HCT116 (cell line): ENCODE measurements around the gene TOR4A. TPM values are rescaled to one million over a fixed set of nuclear protein-coding genes. Genes with fewer than 3 reads are reported as not detected.

Experiments used
- ATAC-seq: fragments of 200-7000 bp; cut with Tn5 transposase; 2 replicates; pipeline ENCODE4 v1.9.1; 2020; ENCODE audit warnings: mild to moderate bottlenecking, moderate library complexity
- BruUV-seq: library from RNA; stranded (reverse); fragments of 400-500 nt; replicated peaks from 2 replicates; lab custom pipeline; 2021; lab: Mats Ljungman, UMichigan
- CTCF ChIA-PET: fragments of 300-600 bp; sonication (Branson Sonifier 250); formaldehyde crosslinking; loops from one replicate; lab custom pipeline; 2021; ENCODE audit warnings: antibody characterized with exemption; lab: Charles Lee
- POLR2A ChIA-PET: fragments of 300-600, 350-600 bp; sonication (Branson Sonifier 250); formaldehyde crosslinking; loops from one replicate; lab custom pipeline; 2021; ENCODE audit warnings: antibody characterized with exemption; lab: Charles Lee
- RAD21 ChIA-PET, 2 experiments: fragments of 300-600 bp; sonication (Branson Sonifier 250); formaldehyde crosslinking; loops; one replicate each; lab custom pipeline; 2023; ENCODE audit warnings: low total read pairs in 2 of 2; ENCODE audit not compliant: uncharacterized antibody in 2 of 2, unreplicated experiment in 2 of 2, low non-redundant PET in 1 of 2; lab: Charles Lee
- DNase-seq: peaks from one replicate; pipeline ENCODE4 v3.0.0-alpha.2; 2010; ENCODE audit warnings: low read depth, low spot score
- H2AFZ ChIP-seq: fragments of 200-600 bp; shearing (Covaris generic), sonication (generic); 2 replicates; pipeline ENCODE4 v1.6.1; 2017; ENCODE audit warnings: low read depth, mixed run types, mixed read lengths, antibody characterized with exemption, low read length; ENCODE audit not compliant: poor library complexity, severe bottlenecking
- H3K27ac ChIP-seq: 2 replicates; pipeline ENCODE4 v1.5.1; 2012; ENCODE audit warnings: low read depth, low read length
- H3K27me3 ChIP-seq: fragments of 200-600 bp; sonication (generic); 2 replicates; pipeline ENCODE4 v1.6.1; 2016; ENCODE audit warnings: mixed run types, low read length, mixed read lengths; ENCODE audit not compliant: insufficient read depth
- H3K36me3 ChIP-seq, 2 experiments: fragments of 200-500 bp in 1 of 2; fragments of 200-600 bp in 1 of 2; sonication (Bioruptor generic) in 1 of 2; sonication (generic) in 1 of 2; 2 replicates each; pipeline versions ENCODE4 v1.5.1 to v1.6.1; 2014 to 2016; ENCODE audit warnings: low read length in 2 of 2, inconsistent platforms in 1 of 2, mixed read lengths in 1 of 2, mixed run types in 1 of 2; ENCODE audit not compliant: insufficient read depth in 2 of 2, control insufficient read depth in 1 of 2
- H3K4me1 ChIP-seq, 2 experiments: fragments of 200-600 bp in 1 of 2; sonication (generic) in 1 of 2; 2 replicates each; pipeline versions ENCODE4 v1.5.1 to v1.6.1; 2012 to 2017; ENCODE audit warnings: low read length in 2 of 2, inconsistent platforms in 1 of 2, mild to moderate bottlenecking in 1 of 2, mixed read lengths in 1 of 2, mixed run types in 1 of 2, moderate library complexity in 1 of 2; ENCODE audit not compliant: insufficient read depth in 2 of 2, control insufficient read depth in 1 of 2
- H3K4me2 ChIP-seq: fragments of 200-600 bp; sonication (generic); 2 replicates; pipeline ENCODE4 v1.6.1; 2017; ENCODE audit warnings: mixed run types, low read length, mixed read lengths
- H3K4me3 ChIP-seq, 2 experiments: fragments of 200-600 bp in 1 of 2; sonication (generic) in 1 of 2; replicated peaks in 1 of 2; 2 replicates each; pipeline ENCODE4 v1.5.1; 2011 to 2016; ENCODE audit warnings: low read length in 2 of 2, control low read depth in 1 of 2, low read depth in 1 of 2, mild to moderate bottlenecking in 1 of 2, mixed read lengths in 1 of 2, mixed run types in 1 of 2
- H3K79me2 ChIP-seq: fragments of 200-600 bp; sonication (generic); 2 replicates; pipeline ENCODE4 v1.6.1; 2017; ENCODE audit warnings: mild to moderate bottlenecking, mixed run types, low read length, moderate library complexity, mixed read lengths; ENCODE audit not compliant: insufficient read depth
- H3K9ac ChIP-seq: fragments of 200-600 bp; sonication (generic); 2 replicates; pipeline ENCODE4 v1.6.1; 2016; ENCODE audit warnings: low read length, mixed read lengths
- H3K9me2 ChIP-seq: fragments of 200-600 bp; sonication (generic), shearing (Covaris generic); 2 replicates; pipeline ENCODE4 v1.6.1; 2017; ENCODE audit warnings: mixed run types, mild to moderate bottlenecking, moderate library complexity; ENCODE audit not compliant: insufficient read depth
- H3K9me3 ChIP-seq, 2 experiments: fragments of 200-500 bp in 1 of 2; fragments of 200-600 bp in 1 of 2; sonication (Bioruptor generic) in 1 of 2; sonication (generic) in 1 of 2; 2 replicates each; pipeline ENCODE4 v1.6.1; 2014 to 2017; ENCODE audit warnings: low read length in 2 of 2, mixed read lengths in 2 of 2, inconsistent platforms in 1 of 2, low read depth in 1 of 2, mild to moderate bottlenecking in 1 of 2, mixed run types in 1 of 2, moderate library complexity in 1 of 2; ENCODE audit not compliant: control insufficient read depth in 1 of 2, insufficient read depth in 1 of 2
- H4K20me1 ChIP-seq: fragments of 200-600 bp; sonication (generic), shearing (Covaris generic); 2 replicates; pipeline ENCODE4 v1.6.1; 2017; ENCODE audit warnings: mixed run types, mild to moderate bottlenecking, moderate library complexity; ENCODE audit not compliant: insufficient read depth
- EZH2 ChIP-seq: fragments of 200-600 bp; sonication (generic); IDR thresholded peaks from 2 replicates; pipeline ENCODE4 v1.6.1; 2017; ENCODE audit warnings: antibody characterized with exemption, mixed run types
- POLR2A ChIP-seq: IDR thresholded peaks from 2 replicates; pipeline ENCODE4 v1.7.0; 2011; ENCODE audit warnings: borderline replicate concordance; ENCODE audit not compliant: insufficient read depth, insufficient read length; ENCODE audit errors: extremely low read depth
- POLR2AphosphoS5 ChIP-seq: IDR thresholded peaks from 2 replicates; pipeline ENCODE4 v1.6.1; 2011; ENCODE audit warnings: mild to moderate bottlenecking, low read depth, low read length, moderate library complexity
- ZFX ChIP-seq: fragments of 450-650 bp; IDR thresholded peaks from 2 replicates; pipeline ENCODE4 v1.6.1; 2017
- intact Hi-C: fragments of 100-400 bp; cut with micrococcal nuclease; formaldehyde crosslinking; loops from 2 replicates; pipeline ENCODE4 v1.10.0; 2022
- total RNA-seq: library from RNA; stranded (reverse); gene quantifications from one replicate; pipeline ENCODE4 v1.2.1, GENCODE V29; 2021; ENCODE audit not compliant: unreplicated experiment

TOR4A gene
- total RNA-seq, 1 experiment from 2014 or later = 34.0 TPM

DNA sequence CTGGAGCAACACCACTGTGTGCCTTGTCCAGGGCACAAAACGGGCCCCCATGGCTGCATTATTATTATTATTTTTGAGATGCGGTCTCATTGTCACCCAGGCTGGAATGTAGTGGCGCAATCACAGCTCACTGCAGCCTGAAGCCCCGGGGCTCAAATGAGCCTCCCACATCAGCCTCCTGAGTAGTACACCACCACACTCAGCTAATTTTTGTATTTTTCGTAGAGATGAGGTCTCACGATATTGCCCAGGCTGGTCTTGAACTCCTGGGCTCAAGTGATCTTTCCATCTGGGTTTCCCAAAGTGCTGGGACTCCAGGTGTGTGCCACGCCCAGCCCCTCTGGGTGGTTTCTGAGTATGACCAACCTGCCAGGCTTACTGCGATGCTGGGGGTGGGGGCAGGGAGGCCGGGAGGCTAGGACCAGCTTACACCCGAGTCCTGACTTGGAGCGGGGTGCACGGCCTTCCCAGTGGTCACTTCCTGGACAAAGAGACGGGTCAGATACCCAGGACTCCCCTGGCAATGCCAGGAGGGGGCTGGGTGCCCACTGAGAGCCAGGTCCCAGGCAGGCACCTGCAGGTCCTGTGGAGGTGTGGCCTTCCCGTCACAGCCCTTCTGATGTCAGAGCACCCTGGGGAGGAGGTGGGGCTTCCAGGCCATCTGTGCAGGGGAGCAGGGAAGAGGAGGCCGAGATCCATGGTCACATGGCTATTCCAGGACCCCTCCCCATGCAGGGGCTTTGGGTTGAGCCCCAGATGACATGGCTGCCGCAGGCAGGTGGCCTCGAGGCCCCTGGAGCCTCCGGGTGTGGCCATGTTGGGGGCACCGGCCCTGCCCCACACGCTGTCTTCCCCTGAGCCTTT is 32.9 kb downstream of the TOR4A start:
- RAD21 ChIA-PET = no interaction called here
- ATAC-seq (peak; percentile 66), DNase-seq (no peak)
- no peaks in the 10 kb centered on the region for H3K36me3 ChIP-seq
- peaks cover 26 to 50% of the 10 kb centered on the region in 2 experiments for H3K4me1 ChIP-seq
- TF ChIP-seq EZH2 (no peak), POLR2AphosphoS5 (peak; percentile 8; the same call in 1 of the 2 replicates)
- no peaks in the 10 kb centered on the region for H3K9me3 ChIP-seq
- no peaks in the 10 kb centered on the region for H4K20me1 ChIP-seq
- intact Hi-C loops = no loop called here
- H3K27me3 ChIP-seq = no peaks in the 10 kb centered on the region
- BruUV-seq = no TSS peak
- H3K9ac ChIP-seq = peak overlapping the region; percentile 64; the same call in 1 of the 2 replicates
- CTCF ChIA-PET = interaction anchor here (1.5 to 2.2 kb wide), 2 partner anchors 9 to 23 kb away, joined by 4 to 9 read pairs; partner anchors contain the start of gene NRARP
- no peak overlapping the region for H3K4me3 ChIP-seq
- no peaks in the 10 kb centered on the region for H3K79me2 ChIP-seq
- H2AFZ ChIP-seq = no peak overlapping the region
- peak overlapping the region; percentile 83 for H3K27ac ChIP-seq
- POLR2A ChIA-PET = interaction anchor here (3.8 kb wide), 1 partner anchor 9 kb away, joined by 24 read pairs; the partner anchor contains the start of gene NRARP
- no peaks in the 10 kb centered on the region for H3K9me2 ChIP-seq
- H3K4me2 ChIP-seq = peak overlapping the region; percentile 76

DNA sequence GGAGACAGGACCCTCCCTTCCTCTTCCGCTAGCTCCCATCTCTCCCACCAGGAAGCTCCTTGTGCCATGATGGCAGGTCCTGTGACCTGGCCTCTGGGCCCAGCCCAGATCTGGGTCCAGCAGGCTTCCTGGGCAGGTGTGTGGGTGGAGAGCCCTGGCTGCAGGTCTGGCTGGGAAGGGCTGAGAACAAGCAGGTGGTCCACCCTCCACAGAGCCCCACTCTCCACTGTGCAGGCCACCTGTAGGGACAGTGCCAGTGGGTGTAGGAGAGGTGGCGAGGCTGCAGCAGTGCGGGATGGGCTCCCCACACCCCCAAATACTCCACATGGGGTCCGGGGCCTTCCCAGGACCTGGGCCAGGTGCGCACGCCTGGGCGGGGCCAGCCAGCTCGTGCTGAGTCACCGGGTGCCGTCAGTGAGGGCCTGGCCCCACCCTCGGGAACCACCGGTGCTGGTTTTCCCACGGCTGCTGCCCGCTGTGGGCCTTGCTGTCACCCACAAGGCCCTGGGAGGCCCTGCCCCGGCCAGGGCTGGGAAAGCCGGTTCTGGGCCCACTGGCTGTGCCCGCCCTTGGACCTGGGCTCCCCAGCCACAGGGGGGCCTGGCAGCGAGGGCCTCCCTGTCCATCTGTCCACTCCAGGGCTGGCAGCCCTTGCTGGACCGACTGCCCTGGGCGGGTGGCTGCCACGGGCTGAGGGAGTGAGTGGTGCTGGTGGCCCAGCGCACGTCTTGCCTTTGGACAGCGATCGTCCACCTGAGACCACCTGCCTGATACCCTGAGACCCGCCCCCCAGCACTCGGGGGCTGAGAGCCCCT is 33.9 kb downstream of the TOR4A start:
- intact Hi-C loops = no loop called here
- TF ChIP-seq POLR2A (no peak), ZFX (peak; percentile 41; the same call in 1 of the 2 replicates)
- H2AFZ ChIP-seq = no peak overlapping the region
- no TSS peak for BruUV-seq
- H3K79me2 ChIP-seq = no peaks in the 10 kb centered on the region
- peak overlapping the region; percentile 83 for H3K27ac ChIP-seq
- H3K4me1 ChIP-seq = peaks cover 31 to 51% of the 10 kb centered on the region in 2 experiments
- no peaks in the 10 kb centered on the region for H4K20me1 ChIP-seq
- peak; percentile 79 for ATAC-seq
- H3K36me3 ChIP-seq = no peaks in the 10 kb centered on the region
- ChIA-PET CTCF (interaction anchor here (1.5 to 2.2 kb wide), 2 partner anchors 10 to 24 kb away, joined by 4 to 9 read pairs; partner anchors contain the start of gene NRARP), POLR2A (interaction anchor here (3.8 kb wide), 1 partner anchor 10 kb away, joined by 24 read pairs; the partner anchor contains the start of gene NRARP), RAD21 (no interaction called here)
- peak overlapping the region in 1 of 2 experiments; percentile 24; a peak in 1 of 4 replicates for H3K4me3 ChIP-seq
- peak overlapping the region; percentile 76 for H3K4me2 ChIP-seq
- H3K9me3 ChIP-seq = no peaks in the 10 kb centered on the region
- DNase-seq = peak; percentile 62
- no peaks in the 10 kb centered on the region for H3K9me2 ChIP-seq
- H3K27me3 ChIP-seq = no peaks in the 10 kb centered on the region
- H3K9ac ChIP-seq = peak overlapping the region; percentile 64
